HG03378 (cell line): Measurements from ENCODE around the gene MBD6.

Experiments used
- ATAC-seq: cut with Tn5 transposase; IDR thresholded peaks from one replicate; pipeline ENCODE4 v1.9.1; 2021; ENCODE audit warnings: mild to moderate bottlenecking, moderate library complexity; ENCODE audit not compliant: unreplicated experiment

Gene MBD6

GRCh38 chr12:57525615-57526383 is 3.2 kb downstream of the MBD6 start:
- ATAC-seq = no peak

- no peak for ATAC-seq
These were observed 4.0 kb downstream of the MBD6 start for GRCh38 chr12:57526477-57527126.

DNA sequence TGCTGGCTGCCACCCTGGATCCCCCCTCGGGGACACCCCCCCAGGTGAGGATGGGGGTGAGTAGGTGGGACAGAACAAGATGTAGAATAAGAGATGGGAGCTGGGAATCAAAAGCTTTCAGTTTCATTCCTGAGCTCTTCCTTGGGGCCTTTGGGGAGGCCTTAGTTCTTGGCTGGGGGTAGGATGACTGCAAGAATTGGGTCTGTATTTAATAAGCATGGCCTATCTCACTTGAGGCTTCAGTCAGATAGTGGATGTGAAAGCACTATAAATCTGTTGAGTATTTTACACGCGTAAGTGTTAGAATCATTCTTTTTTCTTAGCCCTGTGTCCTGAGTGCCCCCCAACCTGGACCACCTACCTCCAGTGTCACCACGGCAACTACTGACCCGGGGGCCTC is 4.6 kb downstream of the MBD6 start:
- ATAC-seq = no peak

GRCh38 chr12:57528176-57528575 is 5.6 kb downstream of the MBD6 start:
- ATAC-seq = no peak

DNA sequence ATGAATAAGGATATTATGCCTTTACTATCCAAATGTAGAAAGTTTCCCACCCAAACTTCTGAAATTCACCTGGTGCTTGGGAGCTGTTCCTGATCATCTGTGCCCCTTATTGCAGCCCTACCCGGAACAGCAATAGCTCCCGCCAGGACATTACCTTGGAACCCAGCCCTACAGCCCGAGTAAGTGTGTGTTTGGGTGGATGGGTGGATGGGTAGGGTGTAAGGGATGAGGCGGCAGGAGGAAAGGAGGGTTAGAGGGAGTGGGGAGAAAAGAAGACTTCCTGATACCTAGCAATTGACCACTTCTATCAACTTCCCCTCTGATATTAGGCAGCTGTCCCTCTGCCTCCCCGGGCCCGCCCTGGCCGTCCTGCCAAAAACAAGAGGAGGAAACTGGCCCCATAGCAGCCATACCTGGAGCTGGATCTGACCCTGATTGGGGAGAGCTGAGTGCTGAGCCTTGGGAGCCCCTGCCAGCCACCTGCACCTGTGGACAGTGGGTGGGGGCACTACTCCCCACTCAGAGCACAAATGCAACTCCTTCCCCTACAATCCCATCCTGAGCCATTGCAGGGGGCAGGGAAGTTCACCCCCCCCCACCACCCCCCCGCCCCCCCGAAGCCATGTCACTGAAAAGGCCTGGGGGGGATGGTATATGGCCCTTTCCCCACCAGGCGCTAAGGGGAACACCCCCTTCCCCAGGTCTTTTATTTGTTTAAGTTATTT is 6.4 kb downstream of the MBD6 start:
- no peak for ATAC-seq

DNA sequence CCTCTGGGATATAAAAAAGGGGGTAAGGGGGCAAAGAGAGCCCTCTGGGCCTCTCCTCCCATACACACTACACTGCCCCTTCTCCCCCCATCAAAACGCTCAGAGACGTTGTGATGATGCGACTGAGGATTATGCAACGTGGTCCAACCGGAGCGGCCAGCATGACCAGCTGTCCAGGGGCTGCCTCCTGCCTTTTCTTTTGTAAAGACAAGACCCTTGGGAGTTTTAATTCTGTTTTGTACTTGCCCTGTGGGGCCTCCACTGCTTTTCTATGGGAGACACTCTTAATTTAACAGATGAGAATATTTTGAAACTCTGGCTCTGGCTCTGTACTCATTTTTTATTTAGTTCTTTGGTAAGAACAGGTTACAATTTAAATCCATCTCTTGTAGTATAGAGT is 7.2 kb downstream of the MBD6 start:
- no peak for ATAC-seq

DNA sequence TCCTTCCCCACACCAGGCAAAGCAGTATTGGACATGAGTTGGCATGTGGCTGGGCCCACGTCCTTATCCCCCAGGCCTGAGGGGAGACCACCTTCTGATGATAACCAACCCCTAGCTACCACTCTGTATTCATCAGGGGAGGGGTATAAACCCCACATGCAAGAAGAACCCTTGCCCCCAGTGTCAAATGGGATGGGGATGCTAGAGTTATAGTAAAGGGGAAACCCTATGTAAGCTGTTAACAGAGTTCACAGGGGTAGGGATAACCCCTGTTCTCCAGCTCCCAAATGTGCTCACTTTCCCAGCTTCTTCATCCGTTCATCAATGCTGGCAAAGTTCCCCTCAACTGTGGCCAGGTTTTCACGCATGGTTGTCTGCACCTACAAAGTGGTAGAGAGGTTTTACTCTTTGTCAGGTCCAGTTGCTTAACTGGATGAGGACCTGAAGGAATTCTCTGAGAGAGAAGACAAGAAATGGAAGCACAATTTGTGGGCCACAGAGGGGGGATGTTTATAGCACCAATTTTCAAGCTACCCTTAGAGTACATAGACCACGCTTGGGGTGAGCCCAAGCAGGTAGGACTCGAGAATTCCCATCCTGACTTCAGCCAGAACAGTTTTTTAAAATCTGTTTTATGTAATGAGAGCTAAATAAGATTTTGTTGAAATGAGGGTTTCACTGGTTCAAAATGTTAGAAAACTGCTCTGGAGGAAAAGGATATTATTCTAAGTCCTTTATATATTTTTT is 7.9 kb downstream of the MBD6 start:
- no peak for ATAC-seq

GRCh38 chr12:57531836-57532235 is 9.2 kb downstream of the MBD6 start:
- no peak for ATAC-seq

DNA sequence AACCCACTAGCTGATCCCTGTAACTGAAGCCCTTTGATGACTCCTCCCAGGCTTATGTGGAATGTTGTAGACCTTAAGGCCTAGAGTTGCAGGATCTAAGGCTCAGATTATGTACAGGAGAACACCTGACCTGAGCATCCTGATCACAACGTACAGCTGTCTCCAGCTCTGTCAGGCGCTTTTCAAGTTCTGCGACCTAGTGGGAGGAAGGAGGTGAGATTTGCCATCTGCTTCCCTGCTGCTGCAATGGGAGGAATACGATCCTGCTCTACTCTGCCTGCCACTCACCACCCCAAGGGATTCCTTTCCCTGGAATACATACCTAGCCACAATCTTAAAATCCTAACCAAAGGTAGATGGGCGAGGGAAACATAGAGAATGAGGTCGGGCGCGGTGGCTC is 10.5 kb downstream of the MBD6 start:
- ATAC-seq = no peak

- ATAC-seq = no peak
These were observed 11.6 kb downstream of the MBD6 start for GRCh38 chr12:57534250-57534649.

DNA sequence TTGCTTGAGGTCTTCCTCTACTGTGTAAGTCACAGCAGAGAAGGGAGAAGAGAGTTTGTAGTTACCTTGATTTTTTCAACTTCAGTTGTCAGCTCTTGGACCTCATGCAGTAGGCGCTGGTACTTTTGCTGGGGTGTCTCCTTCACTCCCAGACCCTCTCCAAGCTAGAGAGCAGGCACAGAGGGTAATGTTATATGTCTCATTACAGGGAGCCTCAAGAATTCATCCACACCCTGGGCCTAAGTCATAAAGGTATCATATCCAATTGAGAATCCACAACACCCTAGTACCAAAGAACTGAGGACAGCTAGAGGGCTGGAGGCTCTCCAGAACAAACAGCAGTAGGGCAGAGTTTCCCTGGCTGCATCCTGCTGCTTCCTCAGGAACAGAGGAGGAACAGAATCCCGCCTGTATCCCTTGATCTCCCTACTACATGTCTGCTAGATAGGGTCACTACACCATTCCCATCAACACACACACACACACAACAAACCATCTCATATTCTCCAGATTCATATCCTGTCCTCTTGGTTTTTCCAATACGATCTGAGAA is 12.4 kb downstream of the MBD6 start:
- ATAC-seq = no peak

DNA sequence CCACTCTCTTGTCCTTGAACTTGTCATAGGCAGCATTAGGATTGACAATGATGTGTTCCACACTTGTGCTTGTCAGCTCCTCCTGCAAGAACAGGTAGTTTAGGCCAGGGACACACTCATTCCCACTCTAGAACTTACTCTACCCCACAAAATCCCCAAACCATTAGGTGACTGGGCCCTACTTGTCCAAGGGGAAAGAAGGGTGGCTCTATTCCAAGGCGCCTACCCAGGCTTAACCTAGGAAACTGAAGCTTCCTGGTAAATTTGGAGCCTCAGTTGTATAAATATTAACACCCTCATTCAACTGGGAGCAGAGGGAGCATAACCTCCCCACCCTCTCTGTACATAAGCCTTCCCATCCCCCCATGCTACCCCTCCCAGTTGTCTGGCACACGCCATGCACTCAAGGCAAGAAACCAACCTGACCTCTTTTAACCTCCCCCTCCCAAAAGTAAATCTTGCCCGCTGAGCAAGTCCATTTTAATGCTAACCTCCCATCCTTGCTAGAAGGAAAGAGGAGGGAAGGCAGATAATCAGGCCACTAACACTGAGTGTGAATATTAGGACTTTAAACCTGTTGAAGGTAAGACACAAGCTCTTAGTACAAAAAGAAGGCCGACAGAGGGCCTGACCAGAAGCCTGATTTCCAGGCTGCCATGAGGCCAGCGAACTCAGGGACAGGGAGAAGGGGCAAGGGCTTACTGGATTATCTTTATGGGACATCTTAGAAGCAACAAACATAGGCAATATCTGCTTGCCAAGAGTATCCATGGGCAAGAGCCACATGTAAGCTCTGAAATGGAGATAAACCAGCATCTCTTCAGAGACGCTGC is 13.4 kb downstream of the MBD6 start:
- no peak for ATAC-seq

DNA sequence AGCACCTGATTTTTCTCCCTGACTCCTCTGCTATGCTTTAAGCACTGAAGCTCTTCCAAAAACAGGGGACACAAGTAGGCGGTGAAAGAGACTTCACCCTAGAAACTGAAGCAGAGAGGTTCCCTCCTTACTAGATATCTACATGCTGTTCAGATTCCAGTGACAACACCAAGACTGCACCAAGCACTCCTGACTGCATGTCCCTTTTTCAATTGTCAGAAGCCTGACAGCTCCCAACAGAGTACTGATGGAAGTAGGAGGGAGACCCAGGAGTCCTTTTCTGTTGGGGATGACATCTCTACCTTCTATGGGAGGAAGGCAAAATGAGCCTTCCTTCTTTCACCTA is 13.9 kb downstream of the MBD6 start:
- no peak for ATAC-seq

- ATAC-seq = no peak
These were observed 16.6 kb downstream of the MBD6 start for GRCh38 chr12:57539134-57539768.

GRCh38 chr12:57541001-57541400 is 18.4 kb downstream of the MBD6 start:
- no peak for ATAC-seq

GRCh38 chr12:57541717-57542116 is 19.1 kb downstream of the MBD6 start:
- no peak for ATAC-seq

DNA sequence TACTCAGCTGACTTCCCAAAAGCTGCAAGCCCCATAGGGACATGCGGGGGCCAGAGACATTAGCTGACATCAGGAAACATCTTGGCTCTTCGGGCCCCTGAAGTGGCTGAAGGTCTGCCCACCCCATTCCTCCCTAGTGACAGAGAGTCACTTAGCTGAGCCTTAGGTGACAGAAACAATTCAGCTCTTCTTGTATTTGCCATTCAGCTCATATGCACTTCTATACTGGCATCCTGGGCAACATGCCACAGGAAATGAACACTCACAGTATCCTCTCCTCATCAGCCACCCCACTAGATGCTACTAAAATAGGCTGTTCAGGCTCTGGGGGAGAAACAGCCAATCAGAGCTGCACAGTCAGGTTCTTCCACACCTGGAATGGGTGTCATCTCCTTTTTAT is 21.0 kb downstream of the MBD6 start:
- no peak for ATAC-seq

DNA sequence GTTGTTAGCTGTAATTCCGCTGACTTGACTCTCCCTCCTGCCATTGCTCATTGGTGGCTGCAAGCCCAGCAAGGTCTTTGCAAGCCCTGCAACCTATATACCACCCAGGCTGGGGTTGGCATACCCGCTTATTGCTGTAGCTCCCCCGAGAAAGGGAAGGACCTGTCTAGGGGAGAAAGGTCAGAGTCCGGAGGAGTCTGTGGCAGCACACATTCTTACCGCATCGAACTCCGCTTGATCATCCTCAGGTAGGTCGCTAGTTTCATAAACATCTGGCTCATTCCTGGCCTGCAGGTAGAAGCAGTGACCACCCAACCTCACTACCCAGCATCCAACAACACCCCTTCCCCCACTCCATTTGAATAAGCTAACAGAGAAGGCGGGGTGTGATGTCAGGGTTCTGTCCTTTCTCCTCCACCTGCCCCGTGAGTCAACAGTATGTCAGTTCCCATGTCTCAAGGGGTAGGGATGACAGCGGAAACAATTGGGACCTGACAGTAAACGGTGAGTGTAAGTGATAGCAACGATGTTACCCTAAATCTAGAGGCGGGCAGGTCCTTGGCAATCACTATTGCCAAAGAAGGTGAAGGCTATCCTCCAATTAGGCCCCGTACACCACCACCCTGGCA is 23.3 kb downstream of the MBD6 start:
- ATAC-seq = no peak
